Medulla oblongata (tissue), 1 donor: ENCODE data around the gene CCDC112.

ENCODE experiments used
- DNase-seq: peaks from one replicate; pipeline ENCODE4 v3.0.0-alpha.2; 2015; ENCODE audit errors: extremely low spot score

The CCDC112 gene

GRCh38 chr5:115296124-115297022 lies at the start of gene CCDC112:
Gene CCDC112, minus strand, starts transcription at chr5:115296654. Its CDS starts 111 bp downstream, at chr5:115296543.
- peak; percentile 62 for DNase-seq

GRCh38 chr5:115345344-115345743 lies 48.9 kb upstream of the CCDC112 start:
- DNase-seq = no peak

- no peak for DNase-seq
Observed at GRCh38 chr5:115343855-115344254, 47.4 kb upstream of the CCDC112 start.

GRCh38 chr5:115342590-115343377 lies 46.3 kb upstream of the CCDC112 start:
- DNase-seq = no peak

- no peak for DNase-seq
Observed at GRCh38 chr5:115341745-115342144, 45.3 kb upstream of the CCDC112 start.

GRCh38 chr5:115338851-115339250 lies 42.4 kb upstream of the CCDC112 start:
- DNase-seq = no peak

- DNase-seq = no peak
Observed at GRCh38 chr5:115337882-115338281, 41.4 kb upstream of the CCDC112 start.

GRCh38 chr5:115336964-115337363 lies 40.5 kb upstream of the CCDC112 start:
- DNase-seq = no peak

GRCh38 chr5:115336201-115336720 lies 39.8 kb upstream of the CCDC112 start:
- DNase-seq = no peak

- no peak for DNase-seq
Observed at GRCh38 chr5:115335301-115335700, 38.8 kb upstream of the CCDC112 start.

GRCh38 chr5:115333164-115333563 lies 36.7 kb upstream of the CCDC112 start:
- no peak for DNase-seq

GRCh38 chr5:115330830-115331229 lies 34.4 kb upstream of the CCDC112 start:
- no peak for DNase-seq

- peak; percentile 68 for DNase-seq
Observed at GRCh38 chr5:115329475-115329874, 33.0 kb upstream of the CCDC112 start.

GRCh38 chr5:115328617-115329274 lies 32.3 kb upstream of the CCDC112 start:
- DNase-seq = peak; percentile 6

- DNase-seq = no peak
Observed at GRCh38 chr5:115325296-115325959, 29.0 kb upstream of the CCDC112 start.

- no peak for DNase-seq
Observed at GRCh38 chr5:115324021-115324420, 27.6 kb upstream of the CCDC112 start.

- DNase-seq = no peak
Observed at GRCh38 chr5:115322729-115323128, 26.3 kb upstream of the CCDC112 start.

- DNase-seq = no peak
Observed at GRCh38 chr5:115321309-115321708, 24.9 kb upstream of the CCDC112 start.

- no peak for DNase-seq
Observed at GRCh38 chr5:115320515-115320914, 24.1 kb upstream of the CCDC112 start.

- no peak for DNase-seq
Observed at GRCh38 chr5:115320006-115320405, 23.6 kb upstream of the CCDC112 start.

GRCh38 chr5:115319007-115319406 lies 22.6 kb upstream of the CCDC112 start:
- DNase-seq = no peak
